ENCODE results near the gene HSPB7.
A peak's percentile ranks its signal among the peaks of the same experiment; 100 is the strongest.
"Not testable (repeated sequence)": the region's sequence is repeated elsewhere in the genome, so short reads cannot be mapped to it uniquely, and the experiment has no call there.

The HSPB7 gene

GRCh38 chr1:16017461-16018303, at the start of gene HSPB7:
HSPB7 (minus strand) TSS chr1:16018043; CDS start chr1:16017963, 80 bp downstream.
- DNase-seq: no peak

GRCh38 chr1:16067127-16067768, 49.4 kb upstream of the HSPB7 start:
- DNase-seq: no peak

GRCh38 chr1:16066245-16066644, 48.4 kb upstream of the HSPB7 start:
- DNase-seq: no peak

- DNase-seq: no peak
These were observed 47.4 kb upstream of the HSPB7 start for GRCh38 chr1:16065269-16065576.

GRCh38 chr1:16064536-16065268, 46.9 kb upstream of the HSPB7 start:
- no peak for DNase-seq

- no peak for DNase-seq
These were observed 46.1 kb upstream of the HSPB7 start for GRCh38 chr1:16063921-16064320.

GRCh38 chr1:16063226-16063829, 45.5 kb upstream of the HSPB7 start:
- no peak for DNase-seq

- DNase-seq: not testable (repeated sequence)
These were observed 44.8 kb upstream of the HSPB7 start for GRCh38 chr1:16062687-16063075.

- DNase-seq: not testable (repeated sequence)
These were observed 44.3 kb upstream of the HSPB7 start for GRCh38 chr1:16061989-16062686.

- DNase-seq: no peak
These were observed 43.4 kb upstream of the HSPB7 start for GRCh38 chr1:16061266-16061665.

- not testable (repeated sequence) for DNase-seq
These were observed 40.7 kb upstream of the HSPB7 start for GRCh38 chr1:16058394-16059120.

- DNase-seq: not testable (repeated sequence)
These were observed 39.6 kb upstream of the HSPB7 start for GRCh38 chr1:16057314-16057915.

GRCh38 chr1:16056521-16056912, 38.7 kb upstream of the HSPB7 start:
- not testable (repeated sequence) for DNase-seq

GRCh38 chr1:16055613-16056520, 38.0 kb upstream of the HSPB7 start:
- DNase-seq: peak; percentile 44

- no peak for DNase-seq
These were observed 37.0 kb upstream of the HSPB7 start for GRCh38 chr1:16054598-16055540.

GRCh38 chr1:16053781-16054502, 36.1 kb upstream of the HSPB7 start:
- DNase-seq: no peak

- DNase-seq: not testable (repeated sequence)
These were observed 34.1 kb upstream of the HSPB7 start for GRCh38 chr1:16051949-16052348.

- no peak for DNase-seq
These were observed 33.2 kb upstream of the HSPB7 start for GRCh38 chr1:16051039-16051438.

- no peak for DNase-seq
These were observed 32.5 kb upstream of the HSPB7 start for GRCh38 chr1:16050328-16050727.

Measured in NCI-H2081 treated with DMSO at 0.1 percent for 48 hours (cell line).